ENCODE data around the gene HSP90B1.

Gene HSP90B1

DNA sequence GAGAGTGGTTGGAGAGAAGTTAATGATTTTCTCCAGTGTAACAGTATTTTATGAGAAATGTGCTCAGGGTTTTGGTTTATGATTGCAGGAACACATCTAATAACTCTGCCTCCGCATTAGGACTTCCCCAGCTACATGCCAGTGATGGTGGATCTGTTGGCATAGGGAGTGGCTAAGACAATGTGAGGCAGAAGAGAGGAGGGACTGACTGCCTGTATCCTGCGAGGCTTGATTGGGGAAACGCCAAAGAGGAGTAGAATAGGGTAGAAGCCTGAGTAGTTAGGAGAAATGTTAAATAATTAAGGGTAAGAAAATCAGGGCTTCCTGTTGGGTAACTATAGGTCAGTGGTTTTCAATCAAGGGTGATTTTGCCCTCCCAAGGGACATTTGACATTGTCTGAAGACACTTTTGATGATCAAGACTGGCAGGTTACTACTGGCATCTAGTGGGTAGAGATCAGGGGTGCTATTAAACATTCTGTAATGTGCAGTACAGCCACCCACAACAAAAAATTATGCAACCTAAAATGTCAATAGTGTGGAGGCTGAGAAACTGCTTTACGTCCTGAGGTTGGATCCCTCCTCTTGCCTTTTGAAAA is 48.3 kb downstream of the HSP90B1 start:
- DNase-seq (ENCODE audit: low read depth), result no peak
- TF ChIP-seq, protein P1, sequence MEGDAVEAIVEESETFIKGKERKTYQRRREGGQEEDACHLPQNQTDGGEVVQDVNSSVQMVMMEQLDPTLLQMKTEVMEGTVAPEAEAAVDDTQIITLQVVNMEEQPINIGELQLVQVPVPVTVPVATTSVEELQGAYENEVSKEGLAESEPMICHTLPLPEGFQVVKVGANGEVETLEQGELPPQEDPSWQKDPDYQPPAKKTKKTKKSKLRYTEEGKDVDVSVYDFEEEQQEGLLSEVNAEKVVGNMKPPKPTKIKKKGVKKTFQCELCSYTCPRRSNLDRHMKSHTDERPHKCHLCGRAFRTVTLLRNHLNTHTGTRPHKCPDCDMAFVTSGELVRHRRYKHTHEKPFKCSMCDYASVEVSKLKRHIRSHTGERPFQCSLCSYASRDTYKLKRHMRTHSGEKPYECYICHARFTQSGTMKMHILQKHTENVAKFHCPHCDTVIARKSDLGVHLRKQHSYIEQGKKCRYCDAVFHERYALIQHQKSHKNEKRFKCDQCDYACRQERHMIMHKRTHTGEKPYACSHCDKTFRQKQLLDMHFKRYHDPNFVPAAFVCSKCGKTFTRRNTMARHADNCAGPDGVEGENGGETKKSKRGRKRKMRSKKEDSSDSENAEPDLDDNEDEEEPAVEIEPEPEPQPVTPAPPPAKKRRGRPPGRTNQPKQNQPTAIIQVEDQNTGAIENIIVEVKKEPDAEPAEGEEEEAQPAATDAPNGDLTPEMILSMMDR (conservative IDR thresholded peaks at IDR 0.05; ENCODE audit: control insufficient read depth, insufficient read depth, low read depth, low read length), result no peak
- no peak overlapping the region for H3K4me3 ChIP-seq (ENCODE audit: control insufficient read depth, low read depth, low read length)

DNA sequence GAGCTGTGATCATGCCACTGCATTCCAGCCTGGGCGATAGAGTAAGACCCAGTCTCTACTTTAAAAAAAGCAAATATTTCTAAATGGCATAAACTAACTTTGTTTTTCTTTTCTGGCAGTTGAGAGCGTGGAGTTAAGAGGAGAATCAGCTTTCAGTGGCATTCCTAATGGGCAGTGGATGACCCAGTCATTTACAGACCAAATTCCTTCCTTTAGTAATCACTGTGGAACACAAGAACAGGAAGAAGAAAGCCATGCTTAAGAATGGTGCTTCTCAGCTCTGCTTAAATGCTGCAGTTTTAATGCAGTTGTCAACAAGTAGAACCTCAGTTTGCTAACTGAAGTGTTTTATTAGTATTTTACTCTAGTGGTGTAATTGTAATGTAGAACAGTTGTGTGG is 56.6 kb downstream of the HSP90B1 start:
- no peak for DNase-seq (ENCODE audit: low read depth)
- no peak overlapping the region for H3K4me3 ChIP-seq (ENCODE audit: control insufficient read depth, low read depth, low read length)
- TF ChIP-seq, protein P1 (conservative IDR thresholded peaks at IDR 0.05; ENCODE audit: control insufficient read depth, insufficient read depth, low read depth, low read length), result no peak

DNA sequence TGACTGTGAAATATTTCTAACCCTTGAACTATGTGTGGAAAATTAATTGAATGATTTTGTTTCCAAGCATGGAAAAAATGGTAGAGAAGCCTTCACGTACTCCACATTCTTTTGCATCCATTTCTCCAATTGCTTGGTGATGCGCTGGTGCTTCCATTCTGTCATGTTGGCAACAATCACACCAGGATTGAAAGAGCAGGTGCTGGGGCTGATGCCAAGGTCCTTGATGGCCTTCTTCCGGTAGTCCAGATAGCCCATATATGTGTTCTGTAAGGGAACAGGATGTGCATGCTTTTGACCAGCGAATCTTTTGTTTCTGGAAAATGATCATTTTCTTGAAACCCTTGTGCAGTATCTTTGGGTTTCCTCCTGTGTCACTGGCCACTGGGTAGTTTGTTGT is 64.0 kb downstream of the HSP90B1 start:
- TF ChIP-seq, protein P1 (conservative IDR thresholded peaks at IDR 0.05; ENCODE audit: control insufficient read depth, insufficient read depth, low read depth, low read length), result no peak
- DNase-seq (ENCODE audit: low read depth), result no peak
- no peak overlapping the region for H3K4me3 ChIP-seq (ENCODE audit: control insufficient read depth, low read depth, low read length)

DNA sequence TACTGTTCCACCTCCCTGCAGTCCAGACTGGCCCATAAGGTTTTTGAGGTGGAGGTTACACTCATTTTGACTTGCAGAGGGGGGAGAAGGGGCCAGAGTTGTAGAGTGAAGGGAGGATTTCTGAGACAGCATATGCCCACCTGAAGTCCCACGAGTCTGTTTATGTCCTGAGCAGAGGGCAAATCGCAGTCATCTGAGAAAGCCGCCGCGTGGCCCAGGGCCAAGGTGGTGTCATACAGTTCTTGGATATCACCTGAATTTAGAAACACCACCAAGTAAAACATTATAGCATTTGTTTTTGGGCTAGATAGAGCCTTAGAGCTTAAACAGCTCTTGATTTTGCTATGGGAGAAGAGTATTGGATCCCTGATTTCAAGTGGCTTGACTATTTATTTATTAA is 66.4 kb downstream of the HSP90B1 start:
- TF ChIP-seq, protein P1 (conservative IDR thresholded peaks at IDR 0.05; ENCODE audit: control insufficient read depth, insufficient read depth, low read depth, low read length), result no peak
- no peak for DNase-seq (ENCODE audit: low read depth)
- no peak overlapping the region for H3K4me3 ChIP-seq (ENCODE audit: control insufficient read depth, low read depth, low read length)

DNA sequence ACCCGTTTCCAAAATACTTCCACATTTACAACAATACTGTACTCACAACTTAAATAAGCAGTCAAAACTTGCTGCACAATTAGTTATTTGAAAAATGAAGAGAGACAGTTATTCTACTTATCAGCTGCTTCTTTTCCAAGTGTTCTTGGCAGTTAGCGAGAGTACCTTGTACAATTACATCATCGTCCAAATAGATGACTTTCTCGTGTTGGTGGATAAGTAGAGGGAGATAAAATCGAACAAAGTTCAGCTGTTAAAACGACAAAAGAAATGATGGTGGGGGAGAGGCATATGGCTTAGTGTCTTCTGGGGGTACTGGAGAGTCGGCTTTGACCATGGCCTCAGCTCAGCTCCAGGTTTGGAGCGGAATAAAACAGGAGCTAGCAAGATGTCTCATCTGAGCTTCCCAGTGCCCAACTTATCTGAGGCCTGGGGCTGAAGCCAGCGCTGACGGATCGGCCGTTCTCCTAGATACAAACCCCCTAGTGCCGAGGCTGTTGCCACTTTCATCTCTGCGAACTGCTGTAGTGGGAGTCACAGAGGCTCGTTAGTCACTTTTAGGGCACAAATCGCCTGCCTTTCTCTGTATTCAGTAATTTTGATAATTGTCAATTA is 67.2 kb downstream of the HSP90B1 start:
- peak; percentile 54 for DNase-seq (ENCODE audit: low read depth)
- H3K4me3 ChIP-seq (ENCODE audit: control insufficient read depth, low read depth, low read length), result no peak overlapping the region
- TF ChIP-seq, protein P1 (conservative IDR thresholded peaks at IDR 0.05; ENCODE audit: control insufficient read depth, insufficient read depth, low read depth, low read length), result no peak
